ENCODE data around the gene FBXL22. TPM values are rescaled to one million over a fixed set of nuclear protein-coding genes. Genes with fewer than 3 reads are reported as not detected.
A peak's percentile ranks its signal among the peaks of the same experiment; 100 is the strongest.

FBXL22 gene
- total RNA-seq: 0.82 TPM

- DNase-seq (ENCODE audit: low spot score in 2 of 2): no peak
- no peak for FAIRE-seq
Observed at GRCh38 chr15:63597038-63597790, at the start of gene FBXL22. FBXL22 (plus strand) TSS chr15:63597387; CDS start chr15:63597393, 6 bp downstream.

- no peak for DNase-seq (ENCODE audit: low spot score in 2 of 2)
- FAIRE-seq: peak; percentile 26
Observed at GRCh38 chr15:63551400-63551799, 45.8 kb upstream of the FBXL22 start.

GRCh38 chr15:63553388-63553791, 43.8 kb upstream of the FBXL22 start:
- no peak for FAIRE-seq
- DNase-seq (ENCODE audit: low spot score in 2 of 2): no peak

- no peak for FAIRE-seq
- no peak for DNase-seq (ENCODE audit: low spot score in 2 of 2)
Observed at GRCh38 chr15:63554337-63554927, 42.8 kb upstream of the FBXL22 start.

GRCh38 chr15:63555507-63555906, 41.7 kb upstream of the FBXL22 start:
- DNase-seq (ENCODE audit: low spot score in 2 of 2) (no peak), FAIRE-seq (no peak)

- no peak for DNase-seq (ENCODE audit: low spot score in 2 of 2)
- no peak for FAIRE-seq
Observed at GRCh38 chr15:63556246-63556645, 40.9 kb upstream of the FBXL22 start.

- DNase-seq (ENCODE audit: low spot score in 2 of 2) (no peak), FAIRE-seq (no peak)
Observed at GRCh38 chr15:63556736-63557135, 40.5 kb upstream of the FBXL22 start.

GRCh38 chr15:63559753-63560152, 37.4 kb upstream of the FBXL22 start:
- FAIRE-seq (no peak), DNase-seq (ENCODE audit: low spot score in 2 of 2) (no peak)

GRCh38 chr15:63560741-63561448, 36.3 kb upstream of the FBXL22 start:
- FAIRE-seq (no peak), DNase-seq (ENCODE audit: low spot score in 2 of 2) (peak in 1 of 2 donors; percentile 23)

GRCh38 chr15:63564093-63564492, 33.1 kb upstream of the FBXL22 start:
- DNase-seq (ENCODE audit: low spot score in 2 of 2) (no peak), FAIRE-seq (no peak)

GRCh38 chr15:63565536-63566186, 31.5 kb upstream of the FBXL22 start:
- DNase-seq (ENCODE audit: low spot score in 2 of 2) (no peak), FAIRE-seq (no peak)

- no peak for DNase-seq (ENCODE audit: low spot score in 2 of 2)
- FAIRE-seq: no peak
Observed at GRCh38 chr15:63572749-63573464, 24.3 kb upstream of the FBXL22 start.

GRCh38 chr15:63573533-63573932, 23.7 kb upstream of the FBXL22 start:
- FAIRE-seq: no peak
- DNase-seq (ENCODE audit: low spot score in 2 of 2): no peak

GRCh38 chr15:63575312-63575711, 21.9 kb upstream of the FBXL22 start:
- FAIRE-seq: no peak
- DNase-seq (ENCODE audit: low spot score in 2 of 2): no peak

- no peak for DNase-seq (ENCODE audit: low spot score in 2 of 2)
Observed at GRCh38 chr15:63576441-63576840, 20.7 kb upstream of the FBXL22 start.

GRCh38 chr15:63582179-63582578, 15.0 kb upstream of the FBXL22 start:
- FAIRE-seq: no peak
- DNase-seq (ENCODE audit: low spot score in 2 of 2): no peak

More at GRCh38 chr15:63576441-63576840, 20.7 kb upstream of the FBXL22 start:
- FAIRE-seq: no peak

- DNase-seq (ENCODE audit: low spot score in 2 of 2): no peak
Observed at GRCh38 chr15:63582718-63583426, 14.3 kb upstream of the FBXL22 start.

GRCh38 chr15:63586790-63587189, 10.4 kb upstream of the FBXL22 start:
- FAIRE-seq (no peak), DNase-seq (ENCODE audit: low spot score in 2 of 2) (no peak)

More at GRCh38 chr15:63582718-63583426, 14.3 kb upstream of the FBXL22 start:
- FAIRE-seq: no peak

GRCh38 chr15:63587527-63587926, 9.7 kb upstream of the FBXL22 start:
- DNase-seq (ENCODE audit: low spot score in 2 of 2) (no peak), FAIRE-seq (no peak)

- no peak for DNase-seq (ENCODE audit: low spot score in 2 of 2)
- FAIRE-seq: no peak
Observed at GRCh38 chr15:63588826-63589225, 8.4 kb upstream of the FBXL22 start.
